BLaER1 treated with 17β-estradiol and CSF1 and Interleukin-3, amounts not matched to agents 10 nM and 100 nM (cell line): Measurements from ENCODE around the gene LRRTM3.

Source experiments
- H3K27ac ChIP-seq, 11 experiments: shearing (Covaris generic); formaldehyde crosslinking; 2 replicates each; pipeline ENCODE4 v1.8.1; 2022
- H3K27me3 ChIP-seq, 11 experiments: shearing (Covaris generic); formaldehyde crosslinking; 2 replicates each; pipeline ENCODE4 v1.8.1; 2022
- H3K36me3 ChIP-seq, 11 experiments: shearing (Covaris generic); formaldehyde crosslinking; 2 replicates each; pipeline ENCODE4 v1.8.1; 2022
- H3K4me1 ChIP-seq, 10 experiments: shearing (Covaris generic); formaldehyde crosslinking; 2 replicates each; pipeline ENCODE4 v1.8.1; 2022
- H3K4me2 ChIP-seq, 11 experiments: shearing (Covaris generic); formaldehyde crosslinking; 2 replicates each; pipeline ENCODE4 v1.8.1; 2022
- H3K4me3 ChIP-seq, 10 experiments: shearing (Covaris generic); formaldehyde crosslinking; 2 replicates each; pipeline ENCODE4 v1.8.1; 2022
- H3K9ac ChIP-seq, 11 experiments: shearing (Covaris generic); formaldehyde crosslinking; 2 replicates each; pipeline ENCODE4 v1.8.1; 2022
- H3K9me3 ChIP-seq, 11 experiments: shearing (Covaris generic); formaldehyde crosslinking; replicated peaks in 1 of 11; 2 replicates each; pipeline ENCODE4 v1.8.1; 2022
- H4K20me1 ChIP-seq, 11 experiments: shearing (Covaris generic); formaldehyde crosslinking; 2 replicates each; pipeline ENCODE4 v1.8.1; 2022
- Cebpa-rat ChIP-seq, 11 experiments: shearing (Covaris generic); IDR thresholded peaks; 2 replicates each; pipeline ENCODE4 v1.8.1; 2022

LRRTM3 gene

DNA sequence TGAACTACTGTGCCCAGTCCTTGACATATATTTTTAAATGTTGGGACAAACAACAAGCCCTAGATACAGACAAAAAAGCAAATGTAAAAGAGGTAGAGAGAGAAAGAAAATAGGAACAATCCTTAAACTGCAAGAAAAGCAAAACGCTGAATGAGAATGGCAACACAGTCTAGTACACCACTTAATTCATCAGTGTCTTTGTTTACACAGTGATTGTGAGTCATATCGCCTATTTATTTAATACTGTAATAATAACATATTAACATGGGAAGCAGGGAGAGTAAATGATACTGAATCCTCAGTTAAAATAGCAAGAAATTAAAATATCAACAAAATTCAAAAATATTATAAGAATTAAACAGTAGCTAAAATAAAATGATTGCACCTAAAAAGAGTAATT, 9.8 kb upstream of the LRRTM3 start:
- Histone ChIP-seq H3K27ac (no peak overlapping the region), H3K4me2 (no peak overlapping the region), H3K27me3 (no peaks in the 10 kb centered on the region), H3K36me3 (no peaks in the 10 kb centered on the region), H4K20me1 (no peaks in the 10 kb centered on the region), H3K9ac (no peak overlapping the region), H3K4me1 (no peaks in the 10 kb centered on the region), H3K9me3 (no peaks in the 10 kb centered on the region), H3K4me3 (no peak overlapping the region)
- TF ChIP-seq Cebpa-rat (IDR thresholded peaks at IDR 0.05) = no peak

DNA sequence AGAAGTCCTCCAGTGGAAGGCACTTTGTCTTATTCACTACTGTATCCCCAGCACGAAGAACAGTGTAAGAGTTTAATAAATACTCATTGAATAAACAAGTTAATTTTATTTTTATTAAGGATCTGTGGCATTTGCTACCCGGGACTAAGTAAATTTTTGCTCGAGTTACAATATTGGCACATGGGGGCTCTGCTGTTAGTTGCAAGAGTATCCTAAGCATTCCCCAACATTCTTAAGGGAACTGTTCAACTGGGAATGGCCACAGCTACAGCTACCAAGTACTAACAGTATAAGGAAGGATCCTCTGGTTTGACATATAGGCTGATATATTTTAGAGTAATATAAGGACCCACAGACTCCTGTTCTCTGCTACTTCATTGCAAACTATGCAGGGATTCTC, 8.7 kb upstream of the LRRTM3 start:
- H3K4me1 ChIP-seq = no peaks in the 10 kb centered on the region
- H3K4me3 ChIP-seq = no peak overlapping the region
- no peaks in the 10 kb centered on the region for H3K9me3 ChIP-seq
- no peak overlapping the region for H3K9ac ChIP-seq
- H3K27me3 ChIP-seq = no peaks in the 10 kb centered on the region
- no peaks in the 10 kb centered on the region for H4K20me1 ChIP-seq
- no peak overlapping the region for H3K27ac ChIP-seq
- H3K36me3 ChIP-seq = no peaks in the 10 kb centered on the region
- TF ChIP-seq Cebpa-rat (IDR thresholded peaks at IDR 0.05) = no peak
- no peak overlapping the region for H3K4me2 ChIP-seq

DNA sequence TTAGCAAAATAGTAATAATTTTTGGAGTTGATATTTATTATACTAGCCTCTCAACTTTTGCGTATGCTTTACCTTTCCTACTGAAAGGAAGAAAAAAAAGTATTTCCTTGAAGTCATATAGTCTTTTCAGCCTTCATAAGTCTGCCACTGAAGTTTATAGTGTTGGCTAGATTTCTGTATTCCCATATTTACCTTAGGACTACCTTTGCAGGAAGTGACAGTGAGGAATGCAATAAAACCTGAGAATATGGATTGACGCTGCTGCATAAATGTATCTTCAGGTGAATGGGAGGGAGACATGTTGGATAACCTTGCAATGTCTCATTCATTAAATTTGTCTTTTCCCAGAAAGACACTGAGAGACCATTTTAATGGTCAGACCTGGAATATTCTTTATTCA, 6.6 kb upstream of the LRRTM3 start:
- H3K27me3 ChIP-seq = no peaks in the 10 kb centered on the region
- TF ChIP-seq Cebpa-rat (IDR thresholded peaks at IDR 0.05) = no peak
- no peak overlapping the region for H3K4me3 ChIP-seq
- no peak overlapping the region for H3K9ac ChIP-seq
- no peaks in the 10 kb centered on the region for H3K9me3 ChIP-seq
- H3K36me3 ChIP-seq = no peaks in the 10 kb centered on the region
- no peak overlapping the region for H3K27ac ChIP-seq
- no peaks in the 10 kb centered on the region for H4K20me1 ChIP-seq
- no peak overlapping the region for H3K4me2 ChIP-seq
- H3K4me1 ChIP-seq = no peaks in the 10 kb centered on the region

DNA sequence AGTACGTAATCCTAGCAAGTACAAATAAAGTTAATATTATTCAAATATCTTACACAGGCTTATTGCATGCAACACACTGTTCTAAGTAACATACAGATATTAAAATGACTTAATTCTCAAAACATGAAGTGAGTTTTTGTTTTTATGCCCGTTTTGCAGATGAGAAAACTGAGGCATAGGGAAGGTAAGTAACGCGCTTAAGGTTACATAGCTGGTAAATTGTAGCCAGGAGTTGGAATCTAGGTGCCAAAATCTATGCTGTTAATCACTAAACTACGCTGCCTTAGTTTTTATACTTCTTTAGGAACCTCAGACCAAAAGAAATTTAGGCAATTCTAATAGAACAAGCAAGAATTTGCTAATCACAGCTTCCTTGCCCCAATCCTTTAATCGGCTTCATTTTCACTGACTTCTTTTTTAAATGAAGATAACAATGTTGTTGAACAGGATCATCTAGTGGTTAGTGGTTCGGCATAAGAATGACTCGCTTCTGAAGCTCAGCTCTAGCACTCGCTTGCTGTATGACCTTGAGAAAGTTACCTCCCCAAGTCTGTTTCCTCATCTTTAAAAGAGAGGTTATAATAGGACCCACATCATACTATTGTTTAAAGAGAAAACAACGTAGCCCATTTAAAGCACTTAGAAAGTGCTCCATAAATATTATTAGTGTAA, 1.0 kb upstream of the LRRTM3 start:
- Histone ChIP-seq H3K27me3 (peaks cover 28 to 38% (median 34%) of the 10 kb centered on the region in 11 experiments), H3K27ac (no peak overlapping the region), H3K4me1 (peaks cover 0 to 5% (median 5%) of the 10 kb centered on the region in 10 experiments; a peak in 7 of 20 replicates), H3K36me3 (no peaks in the 10 kb centered on the region), H3K9ac (no peak overlapping the region), H3K4me2 (no peak overlapping the region), H3K4me3 (no peak overlapping the region), H4K20me1 (no peaks in the 10 kb centered on the region), H3K9me3 (no peaks in the 10 kb centered on the region)
- no peak for TF ChIP-seq Cebpa-rat (IDR thresholded peaks at IDR 0.05)

GRCh38 chr10:66925373-66925772, 463 bp upstream of the LRRTM3 start:
- peaks cover 28 to 38% (median 34%) of the 10 kb centered on the region in 11 experiments for H3K27me3 ChIP-seq
- no peak overlapping the region for H3K9ac ChIP-seq
- H3K4me1 ChIP-seq = peaks cover 0 to 5% (median 5%) of the 10 kb centered on the region in 10 experiments; a peak in 7 of 20 replicates
- H3K27ac ChIP-seq = no peak overlapping the region
- H3K4me2 ChIP-seq = no peak overlapping the region
- H3K9me3 ChIP-seq = no peaks in the 10 kb centered on the region
- H3K36me3 ChIP-seq = no peaks in the 10 kb centered on the region
- TF ChIP-seq Cebpa-rat (IDR thresholded peaks at IDR 0.05) = no peak
- no peak overlapping the region for H3K4me3 ChIP-seq
- H4K20me1 ChIP-seq = no peaks in the 10 kb centered on the region

GRCh38 chr10:66926841-66927240, 1.0 kb downstream of the LRRTM3 start:
- Histone ChIP-seq H3K27me3 (peaks cover 28 to 38% (median 34%) of the 10 kb centered on the region in 11 experiments), H3K4me1 (peaks cover 0 to 5% (median 5%) of the 10 kb centered on the region in 10 experiments; a peak in 7 of 20 replicates), H3K27ac (no peak overlapping the region), H3K9ac (no peak overlapping the region), H3K9me3 (no peaks in the 10 kb centered on the region), H4K20me1 (no peaks in the 10 kb centered on the region), H3K36me3 (no peaks in the 10 kb centered on the region), H3K4me3 (no peak overlapping the region), H3K4me2 (no peak overlapping the region)
- no peak for TF ChIP-seq Cebpa-rat (IDR thresholded peaks at IDR 0.05)

- Histone ChIP-seq H3K4me1 (peaks cover 0 to 5% (median 5%) of the 10 kb centered on the region in 10 experiments; a peak in 7 of 20 replicates), H3K27me3 (peaks cover 28 to 38% (median 34%) of the 10 kb centered on the region in 11 experiments), H3K4me3 (no peak overlapping the region), H3K9me3 (no peaks in the 10 kb centered on the region), H3K36me3 (no peaks in the 10 kb centered on the region), H3K4me2 (no peak overlapping the region), H3K27ac (no peak overlapping the region), H4K20me1 (no peaks in the 10 kb centered on the region), H3K9ac (no peak overlapping the region)
- TF ChIP-seq Cebpa-rat (IDR thresholded peaks at IDR 0.05) = no peak
These were observed 1.6 kb downstream of the LRRTM3 start for GRCh38 chr10:66927251-66927935.

- Histone ChIP-seq H4K20me1 (no peaks in the 10 kb centered on the region), H3K27ac (no peak overlapping the region), H3K9me3 (no peaks in the 10 kb centered on the region), H3K27me3 (peaks cover 28 to 38% (median 34%) of the 10 kb centered on the region in 11 experiments), H3K4me2 (no peak overlapping the region), H3K4me1 (peaks cover 0 to 5% (median 5%) of the 10 kb centered on the region in 10 experiments; a peak in 7 of 20 replicates), H3K4me3 (no peak overlapping the region), H3K36me3 (no peaks in the 10 kb centered on the region), H3K9ac (no peak overlapping the region)
- TF ChIP-seq Cebpa-rat (IDR thresholded peaks at IDR 0.05) = no peak
These were observed 2.3 kb downstream of the LRRTM3 start for GRCh38 chr10:66927971-66928770.

- H3K27ac ChIP-seq = no peak overlapping the region
- H3K4me3 ChIP-seq = no peak overlapping the region
- peaks cover 28 to 38% (median 34%) of the 10 kb centered on the region in 11 experiments for H3K27me3 ChIP-seq
- H3K4me1 ChIP-seq = peaks cover 0 to 5% (median 5%) of the 10 kb centered on the region in 10 experiments; a peak in 7 of 20 replicates
- no peaks in the 10 kb centered on the region for H3K36me3 ChIP-seq
- H3K4me2 ChIP-seq = no peak overlapping the region
- no peaks in the 10 kb centered on the region for H4K20me1 ChIP-seq
- no peak overlapping the region for H3K9ac ChIP-seq
- H3K9me3 ChIP-seq = no peaks in the 10 kb centered on the region
- no peak for TF ChIP-seq Cebpa-rat (IDR thresholded peaks at IDR 0.05)
These were observed 2.9 kb downstream of the LRRTM3 start for GRCh38 chr10:66928776-66929175.
